Measurements from ENCODE around the gene RHBG.
A peak's percentile ranks its signal among the peaks of the same experiment; 100 is the strongest.

The RHBG gene

DNA sequence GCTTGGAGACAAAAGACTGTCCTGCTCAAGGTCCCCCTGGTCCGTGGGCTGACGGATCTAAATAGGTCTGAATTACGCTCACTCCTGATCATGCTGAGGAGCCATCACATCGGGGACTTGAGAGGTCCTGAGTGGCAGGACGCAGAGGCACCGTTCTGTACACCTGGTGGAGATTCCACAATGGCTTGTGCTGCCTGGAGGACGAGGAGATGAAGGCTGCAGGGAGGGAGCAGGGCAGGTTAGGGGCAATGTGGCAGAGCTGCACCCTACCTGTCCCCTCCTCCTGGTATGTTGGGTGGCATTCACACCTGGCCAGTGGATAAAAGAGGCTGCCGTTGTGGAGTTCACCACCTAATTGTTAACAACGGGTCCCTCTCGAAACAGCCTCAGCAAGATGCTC lies 38.7 kb downstream of the RHBG start:
- no peak for DNase-seq (ENCODE audit: low read depth)

DNA sequence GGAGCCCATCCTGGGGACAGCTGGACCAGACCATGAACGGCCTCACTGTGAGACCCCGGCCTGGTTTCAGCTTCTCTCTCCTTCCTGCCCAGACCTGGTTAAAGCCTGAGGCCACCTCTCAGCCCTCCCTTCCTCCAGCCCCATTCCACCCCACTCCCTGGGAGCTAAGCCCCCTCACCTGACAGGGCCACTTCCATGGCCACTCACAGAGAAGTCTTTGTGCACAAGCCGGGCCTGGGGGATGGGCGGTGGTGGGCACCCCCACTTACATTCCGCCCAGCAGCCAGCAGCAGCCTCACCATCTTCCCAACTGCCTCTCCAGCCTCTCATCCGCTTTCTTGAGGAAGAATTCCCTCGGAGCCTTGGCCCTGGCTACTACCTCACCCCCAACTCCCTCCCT lies 40.4 kb downstream of the RHBG start:
- DNase-seq (ENCODE audit: low read depth), result no peak

DNA sequence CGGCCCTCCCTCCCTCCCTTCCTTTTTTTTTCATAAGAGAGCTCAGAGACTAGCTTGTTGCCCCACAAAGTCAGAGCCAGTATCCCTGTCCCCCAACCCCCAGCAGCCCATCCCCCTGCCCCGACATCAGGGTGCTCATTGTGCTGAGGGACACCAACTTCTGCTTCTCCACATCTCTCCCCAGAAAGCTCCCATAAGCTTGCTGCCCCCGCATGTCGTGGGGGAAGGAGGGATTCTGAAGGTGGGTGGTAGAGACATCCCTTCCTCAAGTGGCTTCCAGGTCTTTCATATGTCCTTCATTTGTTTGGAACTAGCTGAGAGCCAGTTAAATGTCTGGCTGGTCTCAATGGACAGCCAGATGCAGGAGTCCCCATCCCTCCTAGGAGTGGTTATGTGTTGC lies 41.2 kb downstream of the RHBG start:
- no peak for DNase-seq (ENCODE audit: low read depth)

DNA sequence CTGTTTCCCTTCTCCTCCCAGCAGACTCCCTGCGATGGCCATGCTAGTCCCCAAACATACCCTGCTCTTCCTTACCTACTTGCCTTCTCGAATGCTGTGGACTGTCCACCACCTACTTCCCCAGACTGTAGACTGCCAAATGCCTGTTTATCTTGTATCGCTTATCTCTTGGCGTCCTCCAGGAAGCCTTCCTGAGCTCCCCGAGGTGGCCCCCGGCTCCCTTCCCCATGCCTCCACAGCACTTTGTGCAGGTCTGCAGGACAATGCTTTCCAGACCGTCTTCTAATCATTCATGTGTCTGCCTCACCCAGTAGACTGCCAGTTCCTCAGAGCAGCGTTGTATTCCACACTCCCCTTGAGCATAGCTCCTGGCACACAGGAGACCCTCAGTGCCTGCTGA lies 41.7 kb downstream of the RHBG start:
- DNase-seq (ENCODE audit: low read depth), result no peak

DNA sequence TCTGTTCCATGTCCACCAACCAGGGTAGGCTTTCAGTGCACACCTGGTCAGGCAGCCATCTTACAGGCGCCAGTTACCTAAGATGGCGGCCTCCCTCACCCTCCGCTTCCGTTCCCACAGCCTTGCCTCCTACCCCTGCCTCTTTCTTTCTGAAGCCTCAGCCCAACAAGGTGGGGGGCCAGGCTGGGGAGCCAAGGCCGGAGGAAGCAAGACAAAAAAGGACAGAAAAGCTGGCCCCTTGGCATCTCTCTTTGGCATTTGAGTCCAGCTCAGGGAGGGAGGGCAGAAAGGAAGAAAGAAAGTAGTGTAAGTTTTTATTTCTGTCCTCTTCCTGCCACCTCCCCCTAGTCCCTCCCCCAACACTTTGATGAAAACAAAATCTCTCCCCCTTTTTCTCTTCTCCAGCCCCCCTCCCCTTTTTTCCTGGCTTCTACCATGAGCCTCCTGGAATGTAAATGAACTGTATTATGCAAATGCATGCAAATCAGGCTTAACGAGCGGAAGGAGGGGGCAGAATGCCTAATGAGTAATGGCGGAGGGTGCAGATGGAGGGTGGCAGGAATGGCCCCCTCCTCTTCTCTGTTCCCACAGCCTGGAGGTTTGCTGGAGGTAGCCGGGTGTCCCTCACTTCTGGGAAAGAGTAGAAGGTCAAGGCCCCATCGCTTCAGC lies 43.8 kb downstream of the RHBG start:
- no peak for DNase-seq (ENCODE audit: low read depth)

DNA sequence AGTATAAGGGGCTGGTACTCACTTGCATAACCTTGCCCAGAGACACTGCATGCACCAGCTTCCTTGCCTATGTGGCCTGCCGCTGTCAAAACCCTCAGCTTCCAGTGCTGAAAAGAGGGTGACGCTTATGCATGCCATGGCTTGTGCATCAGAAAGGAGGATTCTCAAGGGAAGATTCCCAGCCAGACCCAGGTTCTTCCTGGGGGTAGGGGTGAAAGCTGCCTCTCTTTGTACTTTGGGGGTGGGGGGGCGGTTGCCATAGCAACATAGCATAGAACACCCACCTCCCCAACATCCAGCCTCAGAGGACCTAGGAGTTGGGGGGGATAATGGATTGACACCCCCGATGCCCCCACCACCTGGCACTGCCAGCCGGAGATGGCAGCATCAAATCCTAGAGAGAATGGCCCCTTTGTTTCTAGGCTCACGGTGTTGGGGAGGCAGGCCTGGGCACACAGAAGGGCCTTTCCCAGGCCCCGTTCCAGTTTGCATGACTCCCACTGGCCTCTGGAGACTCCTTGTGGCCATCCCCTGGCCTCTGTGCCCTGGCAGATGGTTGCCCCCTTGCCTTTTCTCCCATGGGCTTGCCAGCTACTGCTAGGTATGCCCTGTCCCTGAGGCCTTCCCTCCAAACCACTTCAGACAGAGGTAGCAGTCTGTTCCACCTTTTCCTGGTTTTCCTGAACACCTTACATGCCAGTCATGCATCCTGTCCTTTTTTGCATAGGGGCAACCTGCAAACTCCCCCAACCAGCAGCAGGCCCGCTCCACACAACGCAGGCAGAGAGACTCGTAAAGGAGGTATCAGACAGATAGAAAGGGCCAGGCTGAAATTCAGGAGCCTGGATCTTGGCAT lies 44.6 kb downstream of the RHBG start:
- DNase-seq (ENCODE audit: low read depth), result no peak

DNA sequence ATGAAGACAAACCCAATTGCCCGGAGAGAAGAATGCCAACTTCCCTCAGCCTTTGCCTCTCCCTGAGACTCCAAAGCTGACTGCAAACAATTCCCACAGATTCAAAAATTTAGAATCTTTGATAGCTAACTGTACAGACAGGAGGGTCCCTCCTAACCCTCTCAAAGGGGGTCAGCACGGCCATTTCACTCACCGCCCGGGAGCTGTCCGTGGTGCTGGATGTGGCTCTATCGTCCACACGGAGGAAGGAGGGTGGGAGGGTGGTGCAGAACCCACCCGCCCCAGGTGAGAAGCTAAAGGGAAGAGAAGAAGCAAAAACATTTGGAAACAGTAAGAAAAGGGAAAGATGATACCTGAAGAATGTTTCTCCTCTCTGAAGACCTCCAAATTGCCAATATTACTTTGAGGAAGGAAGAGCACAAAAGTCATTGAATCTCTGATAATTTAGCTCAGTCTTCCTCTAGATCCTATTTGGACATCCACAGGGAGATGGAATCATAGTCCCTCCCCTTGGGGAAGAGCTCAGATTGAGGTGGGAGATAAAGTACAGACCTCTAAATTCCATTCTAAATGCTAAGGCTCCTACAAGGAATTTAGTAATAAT lies 45.6 kb downstream of the RHBG start:
- DNase-seq (ENCODE audit: low read depth), result no peak

DNA sequence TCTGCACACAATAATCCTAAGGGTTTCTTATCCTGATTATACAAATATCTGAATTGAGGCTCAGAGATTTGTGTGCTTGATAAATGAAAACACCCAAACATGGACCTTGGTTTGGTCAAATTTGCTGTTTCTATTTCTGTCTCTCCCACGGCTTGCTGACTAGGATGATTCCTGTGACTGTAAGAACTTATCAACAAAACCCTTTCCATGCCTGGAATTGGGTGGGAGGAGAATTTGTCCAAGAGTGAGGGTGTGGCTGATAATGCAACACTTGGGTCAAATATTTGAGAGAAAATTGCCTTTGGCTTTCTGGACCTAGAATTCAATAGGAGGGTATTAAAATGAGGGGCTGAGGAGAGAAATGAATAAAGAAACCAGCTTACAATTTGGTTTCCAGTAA lies 48.0 kb downstream of the RHBG start:
- DNase-seq (ENCODE audit: low read depth), result no peak

DNA sequence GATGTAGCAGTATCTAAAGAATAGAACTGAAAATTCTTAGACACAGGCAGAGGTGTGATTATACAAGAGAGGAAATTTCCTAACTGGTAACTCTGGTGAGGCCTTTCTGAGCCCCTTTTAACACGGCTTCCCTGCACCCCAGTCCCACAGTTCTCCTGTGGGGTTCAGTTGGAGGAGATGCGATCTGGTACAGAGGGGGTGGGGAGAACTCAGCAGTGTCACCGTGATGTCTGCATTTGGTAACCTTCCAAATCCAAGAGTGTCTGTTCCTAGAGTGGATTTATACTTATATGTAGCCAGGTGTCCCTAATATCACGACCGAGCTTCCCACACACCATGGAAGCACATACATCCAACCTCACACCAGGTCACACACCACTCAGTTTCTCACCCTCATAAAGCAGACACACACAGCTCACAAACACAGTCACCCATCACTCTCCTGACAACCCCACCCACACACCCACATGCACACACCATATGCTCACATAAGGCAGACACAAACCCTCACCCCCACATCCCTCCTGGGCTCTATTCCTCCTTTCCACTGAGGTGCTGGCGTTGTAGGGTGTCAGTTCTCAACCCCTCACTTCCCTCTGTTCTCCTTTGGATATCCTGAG lies 48.5 kb downstream of the RHBG start:
- no peak for DNase-seq (ENCODE audit: low read depth)

DNA sequence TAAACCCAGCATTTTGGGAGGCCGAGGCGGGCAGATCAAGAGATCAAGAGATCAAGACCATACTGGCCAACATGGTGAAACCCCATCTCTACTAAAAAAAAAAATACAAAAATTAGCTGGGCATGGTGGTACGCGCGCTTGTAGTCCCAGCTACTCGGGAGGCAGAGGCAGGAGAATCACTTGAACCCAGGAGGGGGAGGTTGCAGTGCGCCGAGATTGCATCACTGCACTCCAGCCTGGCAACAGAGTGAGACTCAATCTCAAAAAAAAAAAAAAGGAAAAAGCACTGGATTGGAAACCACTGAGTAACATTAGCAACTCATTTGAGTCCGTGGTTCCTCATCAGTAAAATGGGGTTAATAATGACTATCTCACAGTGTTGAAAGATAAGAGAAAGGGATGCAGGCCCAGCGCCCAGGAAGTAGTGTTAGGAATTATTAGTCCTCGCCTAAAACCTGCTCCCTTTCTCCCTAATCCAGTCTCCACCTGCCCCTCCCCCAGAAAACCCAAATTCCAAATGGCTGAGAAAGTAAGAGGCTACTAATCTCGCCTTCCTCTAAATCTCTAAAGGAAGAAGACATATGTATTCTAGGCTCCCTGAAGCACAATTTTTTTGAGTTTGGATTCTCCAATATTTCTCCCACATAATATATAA lies 49.5 kb downstream of the RHBG start:
- no peak for DNase-seq (ENCODE audit: low read depth)

DNA sequence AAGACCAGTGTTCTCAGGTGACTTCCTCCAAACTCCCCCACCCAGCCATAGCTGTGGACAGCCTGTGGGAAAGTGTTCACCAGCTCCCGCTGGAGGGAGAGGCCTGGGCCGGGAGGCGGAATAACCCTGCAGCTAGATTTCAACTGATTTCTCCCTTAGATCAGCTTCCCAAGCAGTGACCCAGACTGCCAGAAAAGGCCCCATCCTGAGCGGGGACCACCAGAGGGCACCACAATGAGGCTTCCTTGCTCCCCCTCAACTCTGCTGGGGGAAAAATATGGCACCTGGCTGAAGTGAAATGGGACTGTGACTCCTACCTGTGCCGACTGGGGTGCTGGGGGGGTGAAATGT lies 50.8 kb downstream of the RHBG start:
- DNase-seq (ENCODE audit: low read depth), result no peak

DNA sequence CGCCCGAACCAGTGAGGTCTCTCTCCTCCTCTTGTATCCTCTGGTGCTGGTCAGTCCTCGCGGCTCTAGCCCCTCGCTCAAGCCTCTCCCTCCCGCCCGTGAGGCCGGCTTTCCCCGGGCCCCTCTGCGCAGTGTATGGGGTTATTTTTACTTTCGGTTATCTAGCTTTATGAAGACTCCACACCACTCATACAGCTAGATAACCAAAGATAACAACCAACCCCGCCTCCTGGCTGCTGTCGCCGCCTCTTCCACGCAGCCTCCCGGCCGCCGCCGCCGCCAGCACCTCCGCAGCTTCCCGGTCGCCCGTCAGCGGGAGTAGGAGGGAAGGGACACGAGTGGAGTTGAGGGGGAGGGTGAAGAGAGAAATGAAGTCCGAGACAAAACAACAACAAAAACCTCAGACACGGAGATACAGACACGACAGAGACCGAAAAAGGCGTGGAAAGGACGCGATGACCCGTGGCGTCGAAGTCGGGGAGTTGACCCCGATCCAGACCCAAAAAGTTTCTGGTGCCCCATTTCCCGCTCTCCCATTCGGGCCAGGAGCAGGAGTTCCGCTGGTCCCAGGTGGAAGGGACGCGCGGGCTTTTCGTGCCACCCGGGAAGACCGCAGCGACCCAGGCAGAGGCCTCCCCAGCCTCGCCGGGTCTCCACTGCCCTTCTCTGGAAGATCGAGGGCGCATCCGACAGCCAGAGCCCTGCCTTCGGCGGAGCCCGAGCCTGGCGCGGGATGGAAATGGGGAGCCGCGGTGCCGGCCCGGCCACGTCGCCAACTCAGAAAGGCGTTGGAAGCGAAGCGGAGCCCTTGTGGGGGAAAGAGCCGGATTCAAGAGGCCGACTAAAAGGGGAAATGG lies 51.4 kb downstream of the RHBG start:
- no peak for DNase-seq (ENCODE audit: low read depth)

DNA sequence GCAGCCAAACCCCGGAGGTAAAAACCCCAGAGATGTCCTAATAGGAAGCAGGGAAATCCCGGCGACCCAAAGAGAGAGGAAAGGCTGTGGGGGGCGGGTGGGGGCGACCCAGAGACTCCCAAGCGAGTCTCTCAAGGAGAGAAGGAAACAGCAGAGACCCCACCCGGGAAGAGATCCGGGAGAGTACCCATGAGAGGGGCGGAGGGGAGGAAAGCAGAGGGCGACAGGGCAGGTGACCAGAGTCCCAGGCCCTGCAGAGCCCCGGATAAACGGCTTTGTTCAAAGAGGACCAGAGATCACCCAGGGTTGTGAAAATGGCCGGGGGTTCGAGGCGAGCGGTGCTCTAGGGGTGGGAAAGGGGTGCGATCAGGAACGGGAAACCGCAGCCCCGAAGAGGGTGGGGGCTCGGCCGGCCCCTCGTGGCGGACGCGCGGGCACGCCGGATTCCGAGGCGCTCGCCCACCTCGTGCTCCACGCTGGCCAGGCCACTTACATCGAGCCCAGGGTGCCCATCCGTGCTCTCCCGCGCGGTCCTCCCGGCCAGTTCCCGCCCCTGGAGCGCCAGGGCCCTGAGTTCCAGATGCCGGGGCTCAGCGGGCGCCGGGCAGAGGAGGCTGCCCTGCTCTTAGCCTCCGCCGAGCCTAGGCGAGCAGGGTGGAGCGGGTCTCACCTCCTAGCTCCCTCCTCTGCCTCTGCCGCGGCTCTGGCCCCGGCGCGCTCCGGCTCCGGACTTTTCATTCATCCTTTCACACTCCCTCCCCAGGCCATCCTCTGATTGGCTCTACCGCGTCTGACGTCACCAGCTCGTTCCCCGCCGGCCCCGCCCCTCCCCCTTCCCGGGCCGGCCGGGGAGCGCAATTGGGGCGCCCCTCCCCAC lies 52.3 kb downstream of the RHBG start:
- peak; percentile 15 for DNase-seq (ENCODE audit: low read depth)

DNA sequence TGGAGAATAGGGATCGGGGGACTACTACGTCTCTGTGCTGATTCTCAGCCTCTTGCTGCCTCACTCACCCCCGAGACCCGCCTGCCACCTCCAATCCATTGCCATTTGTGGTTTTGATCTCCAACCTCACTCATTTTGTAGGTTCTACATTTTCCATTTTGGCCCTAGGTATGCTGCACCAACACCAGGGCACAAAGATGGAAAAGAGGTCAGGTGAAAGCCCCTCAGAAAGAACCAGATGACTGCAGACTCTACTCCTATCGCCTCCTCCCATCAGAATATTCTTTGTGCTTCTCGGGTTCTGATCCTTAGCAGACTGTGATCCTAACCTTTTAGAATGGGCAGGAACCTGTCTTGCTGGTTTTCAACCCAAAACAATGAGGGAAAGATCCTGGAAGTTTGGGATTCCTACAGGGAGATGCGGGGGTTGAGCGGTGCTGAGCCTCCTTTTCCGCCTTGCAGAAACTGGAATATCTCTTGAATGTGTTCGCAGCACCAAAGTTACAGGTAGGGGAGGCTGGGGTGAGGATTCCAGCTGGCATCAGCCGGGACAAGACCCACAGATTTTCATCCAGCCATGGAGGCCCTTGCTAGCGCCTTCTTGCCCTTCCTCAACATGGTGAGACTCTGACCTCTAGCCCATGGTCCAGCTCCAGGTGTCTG lies 53.1 kb downstream of the RHBG start:
- no peak for DNase-seq (ENCODE audit: low read depth)

DNA sequence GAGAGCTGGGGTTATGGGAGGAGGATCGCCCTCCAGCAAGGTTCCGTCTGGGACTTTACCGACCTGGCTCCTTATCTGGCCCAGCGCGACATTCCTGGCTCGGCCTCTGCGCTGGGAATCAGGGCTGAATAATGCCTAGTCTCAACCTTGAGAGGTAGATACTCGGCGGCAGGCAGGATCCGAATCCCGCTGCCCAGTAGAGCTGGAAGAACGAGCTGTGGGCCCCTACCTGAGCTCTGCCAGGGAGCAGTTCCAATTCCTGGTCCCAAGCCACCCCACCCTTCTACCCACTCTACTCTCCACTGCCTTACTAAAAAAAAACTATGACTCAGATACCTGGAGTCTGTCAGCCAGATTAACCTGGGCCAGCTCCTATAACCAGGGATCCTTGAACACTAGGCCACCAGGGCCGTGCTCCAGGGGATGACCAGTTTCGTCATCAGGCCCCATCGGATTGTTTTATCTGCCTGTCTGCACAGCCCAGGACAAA lies 53.6 kb downstream of the RHBG start:
- no peak for DNase-seq (ENCODE audit: low read depth)

DNA sequence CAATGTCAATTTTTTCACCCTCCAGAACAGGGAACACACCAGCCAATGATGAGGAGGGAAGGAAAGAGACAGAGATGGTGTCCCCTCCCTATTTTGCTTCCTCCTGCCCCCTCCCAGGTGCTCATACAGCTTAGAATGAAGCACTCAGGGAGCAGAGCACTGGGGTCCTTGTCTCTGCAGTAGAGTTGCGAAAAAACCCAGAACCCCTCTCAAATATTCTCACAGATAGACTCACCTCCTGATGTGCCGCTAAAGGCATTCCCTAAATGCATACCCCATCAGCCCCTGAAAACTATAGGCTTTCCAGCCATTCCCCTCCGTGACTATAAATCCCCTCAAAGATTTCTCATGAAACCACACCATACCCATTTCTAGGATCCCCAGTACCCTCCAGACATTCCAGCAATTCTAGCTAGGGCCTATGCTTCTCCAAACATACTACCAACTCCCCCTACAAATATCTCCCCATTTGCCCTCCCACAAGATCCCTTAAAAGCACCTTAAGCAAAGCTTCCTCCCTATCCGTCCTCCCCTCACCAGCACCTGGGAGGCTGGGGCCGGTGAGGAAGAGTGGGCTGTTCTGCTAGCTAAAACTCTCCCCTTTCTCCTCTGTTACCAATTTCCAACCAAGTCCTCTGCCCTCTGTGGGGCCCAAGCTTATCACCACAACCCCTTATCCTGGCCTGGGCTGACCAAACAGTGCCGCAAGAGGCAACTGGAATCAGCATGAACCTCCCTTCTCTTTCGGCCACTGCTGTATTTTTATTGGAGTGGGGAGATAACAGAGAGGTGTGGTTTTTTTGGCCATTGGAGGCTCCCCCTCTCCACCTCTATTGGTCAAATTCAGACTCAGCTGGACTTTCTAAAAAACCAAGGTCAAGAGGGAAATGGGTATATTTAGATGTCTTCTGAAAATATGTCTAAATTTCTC lies 54.7 kb downstream of the RHBG start:
- no peak for DNase-seq (ENCODE audit: low read depth)

DNA sequence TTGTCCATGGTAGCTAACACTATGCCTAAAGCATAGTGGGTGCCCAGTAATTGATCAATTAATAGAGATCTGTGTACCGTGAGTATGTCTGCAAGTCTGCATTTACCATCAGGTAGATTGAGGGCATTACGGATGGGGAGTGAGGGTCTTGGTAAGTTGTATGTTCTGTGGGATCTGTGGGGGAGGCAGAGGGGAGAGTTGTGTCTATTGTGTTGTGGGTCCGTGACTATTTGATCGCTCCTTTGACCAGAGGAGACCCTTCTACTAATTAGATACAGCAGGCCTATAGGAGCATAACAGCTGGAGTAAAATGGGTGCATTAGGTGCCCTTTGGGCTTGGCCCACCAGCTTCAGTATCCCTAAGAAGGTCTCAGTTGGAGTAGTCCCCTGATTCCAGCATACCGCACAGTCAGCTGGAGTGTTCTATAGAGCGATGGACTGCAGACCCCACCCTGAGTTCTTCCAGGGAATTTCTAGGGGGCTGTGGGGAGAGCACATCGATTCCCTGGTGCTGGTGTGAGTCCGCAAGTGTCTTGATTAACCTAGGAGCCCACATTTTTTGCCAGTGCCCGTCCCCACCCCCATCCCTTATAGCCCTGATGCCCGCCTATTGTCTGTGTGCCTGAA lies 55.9 kb downstream of the RHBG start:
- DNase-seq (ENCODE audit: low read depth), result no peak

DNA sequence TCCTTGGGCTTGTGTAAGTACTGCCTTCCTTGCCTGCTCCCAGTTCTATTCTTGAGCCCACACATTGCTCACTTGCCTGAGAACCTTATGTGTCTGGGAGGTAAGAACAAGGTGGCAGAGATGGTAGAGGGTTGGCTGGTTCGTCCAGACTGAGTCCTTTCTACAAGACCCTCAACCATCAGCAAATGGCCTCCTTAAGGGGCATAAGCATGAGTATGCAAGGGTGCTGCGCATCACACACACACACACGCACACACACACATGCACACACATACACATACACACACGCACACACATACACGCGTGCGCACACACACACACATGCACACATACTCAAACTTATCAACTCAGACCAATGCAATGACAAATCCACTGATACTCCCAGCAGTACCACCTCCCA lies 56.9 kb downstream of the RHBG start:
- no peak for DNase-seq (ENCODE audit: low read depth)
